SU-DHL-6 (cell line): ENCODE data around the gene DAW1.

Source experiments
- CTCF ChIP-seq: fragments of 200-600 bp; sonication (generic); IDR thresholded peaks from one replicate; pipeline ENCODE4 v1.5.1; 2017; ENCODE audit warnings: antibody characterized with exemption, mild to moderate bottlenecking, low read length, moderate library complexity; ENCODE audit not compliant: insufficient read depth, poor library complexity, severe bottlenecking
- EZH2phosphoT487 ChIP-seq: fragments of 200-600 bp; sonication (generic), shearing (Covaris generic); conservative IDR thresholded peaks from 2 replicates; pipeline ENCODE4 v1.6.1; 2018; ENCODE audit warnings: mild to moderate bottlenecking, antibody characterized with exemption, low read length, moderate library complexity, mixed read lengths

- no peak for TF ChIP-seq CTCF
- TF ChIP-seq EZH2phosphoT487, result no peak
Measured at GRCh38 chr2:227932403-227932802, 61.0 kb downstream of the DAW1 start.
